SKM-1 (cell line): ENCODE results near the gene GABPB1.

Experiments used
- DNase-seq: peaks from one replicate; lab custom pipeline; 2025; ENCODE audit not compliant: unreplicated experiment; lab: John Stamatoyannopoulos, UW

The GABPB1 gene

GRCh38 chr15:50244959-50245624 is 109.9 kb downstream of the GABPB1 start:
- DNase-seq = no peak

- DNase-seq = no peak
These were observed 110.8 kb downstream of the GABPB1 start for GRCh38 chr15:50244153-50244552.

GRCh38 chr15:50241684-50242450 is 113.1 kb downstream of the GABPB1 start:
- DNase-seq = no peak

- no peak for DNase-seq
These were observed 116.7 kb downstream of the GABPB1 start for GRCh38 chr15:50238255-50238654.

GRCh38 chr15:50236433-50236832 is 118.6 kb downstream of the GABPB1 start:
- DNase-seq = no peak

GRCh38 chr15:50235794-50236193 is 119.2 kb downstream of the GABPB1 start:
- DNase-seq = no peak

GRCh38 chr15:50234764-50235163 is 120.2 kb downstream of the GABPB1 start:
- no peak for DNase-seq

- DNase-seq = no peak
These were observed 121.7 kb downstream of the GABPB1 start for GRCh38 chr15:50233192-50233736.

GRCh38 chr15:50232791-50233190 is 122.2 kb downstream of the GABPB1 start:
- no peak for DNase-seq

GRCh38 chr15:50231761-50232160 is 123.2 kb downstream of the GABPB1 start:
- DNase-seq = no peak

GRCh38 chr15:50229336-50229735 is 125.7 kb downstream of the GABPB1 start:
- DNase-seq = no peak

GRCh38 chr15:50228866-50229265 is 126.1 kb downstream of the GABPB1 start:
- no peak for DNase-seq

GRCh38 chr15:50227076-50227475 is 127.9 kb downstream of the GABPB1 start:
- DNase-seq = no peak

GRCh38 chr15:50225938-50226337 is 129.1 kb downstream of the GABPB1 start:
- no peak for DNase-seq
